Ascending aorta (tissue), 2 donors: Measurements from ENCODE around the gene GFOD1. TPM values are rescaled to one million over a fixed set of nuclear protein-coding genes. Genes with fewer than 3 reads are reported as not detected.

ENCODE experiments used
- DNase-seq, 2 donors: peaks; one replicate each; pipeline ENCODE4 v3.0.0-alpha.2; 2019; ENCODE audit warnings: low spot score in 2 of 2
- H3K27ac ChIP-seq, 2 donors: fragments of 200-600 bp; sonication (generic); one replicate each; pipeline ENCODE4 v1.5.1; 2016 to 2017; ENCODE audit warnings: mild to moderate bottlenecking in 1 of 2
- H3K27me3 ChIP-seq: fragments of 200-600 bp; sonication (generic); one replicate; pipeline ENCODE4 v1.5.1; 2017
- H3K36me3 ChIP-seq, 2 donors: fragments of 200-600 bp; sonication (generic); one replicate each; pipeline ENCODE4 v1.5.1; 2016
- H3K4me1 ChIP-seq, 2 donors: fragments of 200-600 bp; sonication (generic); one replicate each; pipeline ENCODE4 v1.5.1; 2016 to 2017; ENCODE audit warnings: mild to moderate bottlenecking in 1 of 2
- H3K4me3 ChIP-seq, 2 donors: fragments of 200-600 bp; sonication (generic); one replicate each; pipeline ENCODE4 v1.5.1; 2016 to 2017; ENCODE audit warnings: mild to moderate bottlenecking in 1 of 2
- H3K9me3 ChIP-seq, 2 donors: fragments of 200-600 bp; sonication (generic); one replicate each; pipeline ENCODE4 v1.5.1; 2016
- intact Hi-C: fragments of 100-400 bp; cut with DNase I; formaldehyde crosslinking; loops from one replicate; pipeline ENCODE4 v1.15.1; 2023
- total RNA-seq: library from RNA; depleted of rRNA; stranded (reverse); fragments of >200 nt; gene quantifications from one replicate; pipeline ENCODE4 v1.1.0, GENCODE V29; 2016
- TF ChIP-seq, protein P1 (sequence below), 3 experiments: fragments of 200-600 bp in 2 of 3; fragments of 450-650 bp in 1 of 3; sonication (generic) in 2 of 3; IDR thresholded peaks; one replicate each; pipeline ENCODE4 v1.5.1; 2016 to 2019; ENCODE audit warnings: antibody characterized with exemption in 3 of 3, mild to moderate bottlenecking in 1 of 3, moderate library complexity in 1 of 3

Gene GFOD1
- total RNA-seq, 1 donor from 2014 or later: 28.7 TPM

DNA sequence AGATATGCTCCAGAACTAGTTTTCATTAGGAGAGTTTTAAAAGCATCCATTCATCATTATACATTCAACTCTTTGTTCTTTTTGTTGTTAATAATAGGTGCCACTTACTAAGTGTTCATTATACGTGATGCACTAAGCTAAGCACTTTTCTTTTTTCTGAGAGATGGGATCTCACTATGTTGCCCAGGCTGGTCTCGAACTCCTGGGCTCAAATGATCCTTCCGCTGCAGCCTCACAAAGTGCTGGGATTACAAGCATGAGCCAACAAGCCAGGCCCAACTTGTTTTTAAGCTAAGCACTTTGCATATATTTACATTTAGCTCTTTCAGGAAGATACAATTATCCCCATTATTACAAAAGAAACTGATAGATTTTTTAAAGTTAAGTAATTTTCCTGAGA lies 5.7 kb upstream of the GFOD1 start:
- Histone ChIP-seq H3K36me3 (no peaks in the 10 kb centered on the region), H3K27me3 (no peaks in the 10 kb centered on the region), H3K9me3 (no peaks in the 10 kb centered on the region), H3K4me3 (no peak overlapping the region), H3K27ac (no peak overlapping the region), H3K4me1 (peaks cover 0 to 8% of the 10 kb centered on the region in 2 donors)
- TF ChIP-seq, protein P1, sequence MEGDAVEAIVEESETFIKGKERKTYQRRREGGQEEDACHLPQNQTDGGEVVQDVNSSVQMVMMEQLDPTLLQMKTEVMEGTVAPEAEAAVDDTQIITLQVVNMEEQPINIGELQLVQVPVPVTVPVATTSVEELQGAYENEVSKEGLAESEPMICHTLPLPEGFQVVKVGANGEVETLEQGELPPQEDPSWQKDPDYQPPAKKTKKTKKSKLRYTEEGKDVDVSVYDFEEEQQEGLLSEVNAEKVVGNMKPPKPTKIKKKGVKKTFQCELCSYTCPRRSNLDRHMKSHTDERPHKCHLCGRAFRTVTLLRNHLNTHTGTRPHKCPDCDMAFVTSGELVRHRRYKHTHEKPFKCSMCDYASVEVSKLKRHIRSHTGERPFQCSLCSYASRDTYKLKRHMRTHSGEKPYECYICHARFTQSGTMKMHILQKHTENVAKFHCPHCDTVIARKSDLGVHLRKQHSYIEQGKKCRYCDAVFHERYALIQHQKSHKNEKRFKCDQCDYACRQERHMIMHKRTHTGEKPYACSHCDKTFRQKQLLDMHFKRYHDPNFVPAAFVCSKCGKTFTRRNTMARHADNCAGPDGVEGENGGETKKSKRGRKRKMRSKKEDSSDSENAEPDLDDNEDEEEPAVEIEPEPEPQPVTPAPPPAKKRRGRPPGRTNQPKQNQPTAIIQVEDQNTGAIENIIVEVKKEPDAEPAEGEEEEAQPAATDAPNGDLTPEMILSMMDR (IDR thresholded peaks at IDR 0.05): no peak
- intact Hi-C loops: no loop called here
- no peak for DNase-seq

DNA sequence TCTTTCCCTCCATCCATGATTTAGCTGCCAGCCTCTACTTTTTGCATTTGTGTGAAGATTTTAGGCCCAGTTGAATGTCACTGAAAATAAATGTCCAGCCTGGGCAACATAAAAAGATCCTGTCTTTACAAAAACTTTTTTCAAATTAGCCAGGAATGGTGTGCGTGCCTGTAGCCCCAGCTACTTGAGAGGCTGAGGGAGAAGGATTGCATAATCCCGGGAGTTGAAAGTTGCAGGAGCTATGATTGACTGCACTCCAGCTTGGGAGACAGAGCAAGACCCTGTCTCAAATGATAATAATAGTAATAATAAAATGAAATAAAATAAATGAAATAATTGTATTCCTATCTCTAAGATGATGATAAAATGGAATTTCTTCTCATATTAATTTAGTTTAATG lies 5.0 kb upstream of the GFOD1 start:
- no peak for DNase-seq
- intact Hi-C loops: no loop called here
- Histone ChIP-seq H3K4me1 (peaks cover 4 to 8% of the 10 kb centered on the region in 2 donors), H3K27ac (no peak overlapping the region), H3K9me3 (no peaks in the 10 kb centered on the region), H3K36me3 (no peaks in the 10 kb centered on the region), H3K4me3 (no peak overlapping the region), H3K27me3 (no peaks in the 10 kb centered on the region)
- TF ChIP-seq, protein P1 (IDR thresholded peaks at IDR 0.05): no peak

DNA sequence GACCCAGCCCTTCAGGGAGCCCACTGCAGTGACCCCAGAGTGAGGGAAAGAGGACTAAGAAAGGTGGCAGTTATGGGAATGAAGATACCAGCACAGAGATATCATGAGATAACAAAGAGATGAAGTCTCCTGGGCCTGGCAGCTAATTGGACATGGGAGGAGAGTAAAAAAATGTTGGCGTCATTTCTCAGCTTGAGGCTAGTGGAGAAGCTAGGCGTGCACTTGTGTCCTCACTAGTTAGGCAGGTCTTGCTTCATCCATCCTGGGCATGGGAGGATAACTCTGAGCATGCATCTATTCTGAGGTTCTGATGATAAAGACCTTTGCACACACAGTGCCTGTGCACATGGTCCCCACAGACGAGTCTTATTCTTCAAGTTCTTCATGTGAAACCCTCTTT lies 4.1 kb upstream of the GFOD1 start:
- no peaks in the 10 kb centered on the region for H3K27me3 ChIP-seq
- H3K27ac ChIP-seq: no peak overlapping the region
- H3K4me1 ChIP-seq: peaks cover 4 to 5% of the 10 kb centered on the region in 2 donors
- no peak for DNase-seq
- TF ChIP-seq, protein P1 (IDR thresholded peaks at IDR 0.05): no peak
- no peak overlapping the region for H3K4me3 ChIP-seq
- no peaks in the 10 kb centered on the region for H3K36me3 ChIP-seq
- intact Hi-C loops: no loop called here
- H3K9me3 ChIP-seq: no peaks in the 10 kb centered on the region

DNA sequence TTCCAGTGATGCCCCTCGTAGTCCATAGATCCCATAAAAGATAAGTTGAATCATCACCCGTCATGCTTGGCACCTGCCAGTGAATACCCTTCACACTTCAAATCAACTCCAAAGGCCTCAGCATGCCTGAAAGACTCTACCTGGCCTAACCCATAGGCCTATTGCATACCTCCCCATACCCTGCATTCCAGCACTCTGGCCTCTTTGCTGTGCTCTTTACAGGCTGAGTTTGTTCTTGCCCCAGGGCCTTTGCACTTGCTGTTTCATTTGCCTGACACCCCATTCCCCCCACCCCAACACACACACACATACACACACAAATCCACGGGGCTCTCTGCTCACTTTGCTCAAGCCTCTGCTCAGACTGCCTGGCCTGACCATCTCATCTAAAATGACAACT lies 3.0 kb upstream of the GFOD1 start:
- H3K4me3 ChIP-seq: no peak overlapping the region
- TF ChIP-seq, protein P1 (IDR thresholded peaks at IDR 0.05): no peak
- H3K4me1 ChIP-seq: peaks cover 0 to 4% of the 10 kb centered on the region in 2 donors
- no peaks in the 10 kb centered on the region for H3K36me3 ChIP-seq
- intact Hi-C loops: no loop called here
- H3K9me3 ChIP-seq: no peaks in the 10 kb centered on the region
- H3K27me3 ChIP-seq: no peaks in the 10 kb centered on the region
- H3K27ac ChIP-seq: no peak overlapping the region
- no peak for DNase-seq

DNA sequence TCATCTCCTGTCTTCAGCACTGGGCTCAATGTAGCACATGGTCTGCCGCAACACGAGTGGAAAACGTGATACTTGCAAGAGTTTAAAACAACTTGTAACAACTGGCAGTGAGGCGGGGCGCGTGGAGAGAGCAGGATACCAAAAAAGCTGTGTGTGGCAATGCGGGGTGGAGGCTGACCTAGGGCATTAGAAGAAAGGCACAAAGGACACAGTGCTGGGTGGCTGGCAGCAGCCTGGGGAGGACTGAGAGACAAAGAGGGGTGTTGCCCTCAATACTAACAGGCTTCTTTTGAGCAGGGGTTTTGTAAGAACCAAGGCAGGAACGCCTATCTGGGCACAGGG lies 1.5 kb upstream of the GFOD1 start:
- intact Hi-C loops: loop anchor here (2.0 to 5.0 kb wide), 3 partner anchors 20 to 83 kb away; partner anchors contain the start of gene SIRT5
- Histone ChIP-seq H3K36me3 (no peaks in the 10 kb centered on the region), H3K4me3 (no peak overlapping the region), H3K9me3 (no peaks in the 10 kb centered on the region), H3K4me1 (peaks cover 4% of the 10 kb centered on the region in 2 donors), H3K27ac (peak overlapping the region in 1 of 2 donors; percentile 30), H3K27me3 (no peaks in the 10 kb centered on the region)
- TF ChIP-seq, protein P1 (IDR thresholded peaks at IDR 0.05): no peak
- no peak for DNase-seq
